Measurements from ENCODE around the gene PTPN11.
"Not testable (repeated sequence)": the region's sequence is repeated elsewhere in the genome, so short reads cannot be mapped to it uniquely, and the experiment has no call there.

PTPN11 gene

GRCh38 chr12:112408621-112409020 lies 10.1 kb upstream of the PTPN11 start:
- Histone ChIP-seq H3K4me2 (peak overlapping the region; percentile 73), H3K9ac (peak overlapping the region; percentile 97), H4K20me1 (peaks cover 49% of the 10 kb centered on the region), H3K36me3 (peaks cover 48% of the 10 kb centered on the region), H3K27ac (peak overlapping the region; percentile 97), H3K27me3 (no peaks in the 10 kb centered on the region), H3K4me3 (peak overlapping the region; percentile 80), H3K9me3 (no peaks in the 10 kb centered on the region), H3K4me1 (peaks cover 22% of the 10 kb centered on the region)
- TF ChIP-seq Cebpa-rat (IDR thresholded peaks at IDR 0.05), result no peak

GRCh38 chr12:112409064-112409905 lies 9.5 kb upstream of the PTPN11 start, which contains the start of gene RPL6:
TSS of gene RPL6 (minus strand) at chr12:112409605. CDS start at chr12:112408656, 949 bp downstream.
- H3K4me2 ChIP-seq, result peak within 1 kb of the TSS; percentile 73
- peaks cover 42% of the 10 kb centered on the region for H4K20me1 ChIP-seq
- no peaks in the 10 kb centered on the region for H3K9me3 ChIP-seq
- peaks cover 41% of the 10 kb centered on the region for H3K36me3 ChIP-seq
- peaks cover 22% of the 10 kb centered on the region for H3K4me1 ChIP-seq
- H3K4me3 ChIP-seq, result peak within 1 kb of the TSS; percentile 80
- peak within 1 kb of the TSS; percentile 97 for H3K27ac ChIP-seq
- no peak for TF ChIP-seq Cebpa-rat (IDR thresholded peaks at IDR 0.05)
- no peaks in the 10 kb centered on the region for H3K27me3 ChIP-seq
- peak within 1 kb of the TSS; percentile 97 for H3K9ac ChIP-seq

- Histone ChIP-seq H3K9me3 (no peaks in the 10 kb centered on the region), H3K36me3 (peaks cover 35% of the 10 kb centered on the region), H3K27me3 (no peaks in the 10 kb centered on the region), H3K9ac (no peak overlapping the region), H3K4me2 (no peak overlapping the region), H4K20me1 (peaks cover 37% of the 10 kb centered on the region), H3K4me1 (peaks cover 22% of the 10 kb centered on the region), H3K4me3 (no peak overlapping the region), H3K27ac (no peak overlapping the region)
- TF ChIP-seq Cebpa-rat (IDR thresholded peaks at IDR 0.05), result no peak
Measured at GRCh38 chr12:112409906-112410244, 8.9 kb upstream of the PTPN11 start.

GRCh38 chr12:112413855-112414625 lies 4.7 kb upstream of the PTPN11 start:
- peaks cover 12% of the 10 kb centered on the region for H3K4me1 ChIP-seq
- H3K4me2 ChIP-seq, result no peak overlapping the region
- no peak overlapping the region for H3K9ac ChIP-seq

GRCh38 chr12:112415457-112415856 lies 3.3 kb upstream of the PTPN11 start:
- not testable (repeated sequence) for H3K9ac ChIP-seq, H3K27ac ChIP-seq, H3K4me2 ChIP-seq, H3K9me3 ChIP-seq, H3K4me3 ChIP-seq, H3K27me3 ChIP-seq, H3K36me3 ChIP-seq
- Histone ChIP-seq H4K20me1 (peaks cover 10% of the 10 kb centered on the region), H3K4me1 (peaks cover 21% of the 10 kb centered on the region)

More at GRCh38 chr12:112413855-112414625, 4.7 kb upstream of the PTPN11 start:
- H4K20me1 ChIP-seq, result no peaks in the 10 kb centered on the region
- no peak for TF ChIP-seq Cebpa-rat (IDR thresholded peaks at IDR 0.05)
- H3K9me3 ChIP-seq, result no peaks in the 10 kb centered on the region
- no peaks in the 10 kb centered on the region for H3K36me3 ChIP-seq
- H3K27ac ChIP-seq, result no peak overlapping the region
- no peak overlapping the region for H3K4me3 ChIP-seq
- H3K27me3 ChIP-seq, result no peaks in the 10 kb centered on the region

GRCh38 chr12:112418273-112418607 lies 507 bp upstream of the PTPN11 start:
- peaks cover 5% of the 10 kb centered on the region; the same call in 1 of the 2 replicates for H3K36me3 ChIP-seq
- H3K9ac ChIP-seq, result peak overlapping the region; percentile 92
- H3K27me3 ChIP-seq, result no peaks in the 10 kb centered on the region
- H3K4me3 ChIP-seq, result peak overlapping the region; percentile 86
- H3K9me3 ChIP-seq, result no peaks in the 10 kb centered on the region
- no peak for TF ChIP-seq Cebpa-rat (IDR thresholded peaks at IDR 0.05)
- peaks cover 38% of the 10 kb centered on the region for H4K20me1 ChIP-seq
- H3K27ac ChIP-seq, result peak overlapping the region; percentile 94
- H3K4me1 ChIP-seq, result peaks cover 35% of the 10 kb centered on the region
- H3K4me2 ChIP-seq, result peak overlapping the region; percentile 94

GRCh38 chr12:112419297-112420133 lies 768 bp downstream of the PTPN11 start:
- Histone ChIP-seq H3K27ac (peak overlapping the region; percentile 94), H3K4me1 (peaks cover 44% of the 10 kb centered on the region), H3K4me3 (peak overlapping the region; percentile 86), H3K9ac (peak overlapping the region; percentile 92), H3K36me3 (peaks cover 11% of the 10 kb centered on the region), H3K4me2 (peak overlapping the region; percentile 75), H3K9me3 (no peaks in the 10 kb centered on the region), H4K20me1 (peaks cover 51% of the 10 kb centered on the region), H3K27me3 (no peaks in the 10 kb centered on the region)
- no peak for TF ChIP-seq Cebpa-rat (IDR thresholded peaks at IDR 0.05)

GRCh38 chr12:112420740-112421139 lies 2.0 kb downstream of the PTPN11 start:
- Histone ChIP-seq H3K36me3 (peaks cover 14% of the 10 kb centered on the region), H3K27me3 (no peaks in the 10 kb centered on the region), H3K4me2 (peak overlapping the region; percentile 75), H4K20me1 (peaks cover 63% of the 10 kb centered on the region), H3K9me3 (no peaks in the 10 kb centered on the region), H3K4me1 (peaks cover 44% of the 10 kb centered on the region), H3K4me3 (no peak overlapping the region), H3K9ac (peak overlapping the region; percentile 92; the same call in 1 of the 2 replicates), H3K27ac (no peak overlapping the region)
- TF ChIP-seq Cebpa-rat (IDR thresholded peaks at IDR 0.05), result no peak

- Histone ChIP-seq H4K20me1 (peaks cover 69% of the 10 kb centered on the region), H3K4me2 (0 out of 2 replicates have a peak overlapping the region, but pooled peaks have one; percentile 75), H3K9me3 (no peaks in the 10 kb centered on the region), H3K9ac (no peak overlapping the region), H3K36me3 (peaks cover 20% of the 10 kb centered on the region), H3K27me3 (no peaks in the 10 kb centered on the region), H3K4me3 (no peak overlapping the region), H3K4me1 (peaks cover 44% of the 10 kb centered on the region), H3K27ac (no peak overlapping the region)
- TF ChIP-seq Cebpa-rat (IDR thresholded peaks at IDR 0.05), result no peak
Measured at GRCh38 chr12:112421363-112421762, 2.6 kb downstream of the PTPN11 start.

All from BLaER1 (cell line).